ENCODE results near the gene BNIPL.

The BNIPL gene, protein sequence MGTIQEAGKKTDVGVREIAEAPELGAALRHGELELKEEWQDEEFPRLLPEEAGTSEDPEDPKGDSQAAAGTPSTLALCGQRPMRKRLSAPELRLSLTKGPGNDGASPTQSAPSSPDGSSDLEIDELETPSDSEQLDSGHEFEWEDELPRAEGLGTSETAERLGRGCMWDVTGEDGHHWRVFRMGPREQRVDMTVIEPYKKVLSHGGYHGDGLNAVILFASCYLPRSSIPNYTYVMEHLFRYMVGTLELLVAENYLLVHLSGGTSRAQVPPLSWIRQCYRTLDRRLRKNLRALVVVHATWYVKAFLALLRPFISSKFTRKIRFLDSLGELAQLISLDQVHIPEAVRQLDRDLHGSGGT

DNA sequence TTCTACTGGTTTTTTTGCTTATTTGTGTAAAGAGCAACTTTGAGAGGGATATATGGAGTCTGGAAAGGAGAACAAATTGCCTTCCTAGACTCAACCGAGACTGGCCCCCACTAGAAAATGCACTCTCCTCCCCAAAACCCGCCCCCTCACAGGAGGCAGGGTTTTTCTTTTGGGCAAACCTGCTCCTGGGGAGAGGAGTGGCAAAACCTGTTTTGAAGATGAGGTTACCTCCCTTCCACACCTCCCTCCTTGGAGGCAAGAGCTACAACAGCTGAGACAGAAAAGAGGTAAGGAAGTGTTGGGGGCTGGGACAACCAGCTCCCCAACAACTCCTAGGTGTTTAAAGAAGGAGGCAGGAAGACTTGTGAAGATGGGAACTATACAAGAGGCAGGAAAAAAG lies at the start of gene BNIPL:
Gene BNIPL, plus strand, starts transcription at position 231 of the 400 bp plus-strand sequence. Its CDS starts 140 bp downstream, at position 371.
- Histone ChIP-seq H2AFZ (ENCODE audit: low read depth, low read length, severe bottlenecking) (no peak within 1 kb of the TSS), H3K79me2 (ENCODE audit: insufficient read depth, low read length) (no peaks in the 10 kb centered on the region), H3K9ac (ENCODE audit: low read length) (no peak within 1 kb of the TSS), H3K36me3 (ENCODE audit: low read length) (no peaks in the 10 kb centered on the region), H3K9me2 (replicated peaks; ENCODE audit: insufficient read depth, low read length) (no peaks in the 10 kb centered on the region), H3K27ac (ENCODE audit: low read depth, low read length) (no peak within 1 kb of the TSS), H3K27me3 (ENCODE audit: low read length) (no peaks in the 10 kb centered on the region), H3K4me2 (ENCODE audit: low read depth, low read length, poor library complexity, severe bottlenecking) (no peak within 1 kb of the TSS), H3K4me3 (ENCODE audit: insufficient read depth, low read length, poor library complexity, severe bottlenecking) (no peak within 1 kb of the TSS), H3K9me3 (ENCODE audit: insufficient read depth, low read length) (no peaks in the 10 kb centered on the region), H4K20me1 (ENCODE audit: low read depth, low read length) (no peaks in the 10 kb centered on the region), H3F3A (ENCODE audit: insufficient read depth) (no peaks in the 10 kb centered on the region)
- TF ChIP-seq EZH2phosphoT487 (conservative IDR thresholded peaks at IDR 0.05; ENCODE audit: low read length) (no peak), CTCF (IDR thresholded peaks at IDR 0.05; ENCODE audit: insufficient read depth, low read length, poor library complexity, severe bottlenecking) (no peak)

DNA sequence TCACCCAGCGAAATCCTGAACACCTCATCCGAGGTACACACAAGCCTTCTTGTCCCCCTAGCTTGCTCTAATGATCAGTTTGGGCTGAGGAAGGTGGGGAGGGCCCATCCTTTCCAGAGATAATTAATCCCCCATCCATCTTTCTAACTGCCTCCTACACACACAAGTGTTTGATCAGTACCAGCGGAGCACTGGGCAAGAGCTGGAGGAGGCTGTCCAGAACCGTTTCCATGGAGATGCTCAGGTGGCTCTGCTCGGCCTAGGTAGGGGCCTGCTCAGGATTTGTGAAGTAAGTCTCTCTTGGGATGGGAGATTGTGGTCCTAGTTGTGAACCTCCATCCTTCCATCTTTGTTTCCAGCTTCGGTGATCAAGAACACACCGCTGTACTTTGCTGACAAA lies 48.5 kb upstream of the BNIPL start:
- Histone ChIP-seq H3K4me2 (ENCODE audit: low read depth, low read length, poor library complexity, severe bottlenecking) (no peak overlapping the region), H3K27me3 (ENCODE audit: low read length) (no peaks in the 10 kb centered on the region), H3K9me3 (ENCODE audit: insufficient read depth, low read length) (no peaks in the 10 kb centered on the region), H2AFZ (ENCODE audit: low read depth, low read length, severe bottlenecking) (no peak overlapping the region), H3K4me3 (ENCODE audit: insufficient read depth, low read length, poor library complexity, severe bottlenecking) (no peak overlapping the region), H3K27ac (ENCODE audit: low read depth, low read length) (no peak overlapping the region), H4K20me1 (ENCODE audit: low read depth, low read length) (no peaks in the 10 kb centered on the region), H3K36me3 (ENCODE audit: low read length) (no peaks in the 10 kb centered on the region), H3K79me2 (ENCODE audit: insufficient read depth, low read length) (no peaks in the 10 kb centered on the region), H3F3A (ENCODE audit: insufficient read depth) (no peaks in the 10 kb centered on the region), H3K9me2 (replicated peaks; ENCODE audit: insufficient read depth, low read length) (no peaks in the 10 kb centered on the region), H3K9ac (ENCODE audit: low read length) (no peak overlapping the region)
- TF ChIP-seq EZH2phosphoT487 (conservative IDR thresholded peaks at IDR 0.05; ENCODE audit: low read length), result no peak

- Histone ChIP-seq H3K9me2 (replicated peaks; ENCODE audit: insufficient read depth, low read length) (no peaks in the 10 kb centered on the region), H3K4me2 (ENCODE audit: low read depth, low read length, poor library complexity, severe bottlenecking) (no peak overlapping the region), H3K79me2 (ENCODE audit: insufficient read depth, low read length) (no peaks in the 10 kb centered on the region), H3F3A (ENCODE audit: insufficient read depth) (no peaks in the 10 kb centered on the region), H3K27me3 (ENCODE audit: low read length) (no peaks in the 10 kb centered on the region), H3K27ac (ENCODE audit: low read depth, low read length) (no peak overlapping the region), H3K4me3 (ENCODE audit: insufficient read depth, low read length, poor library complexity, severe bottlenecking) (no peak overlapping the region), H2AFZ (ENCODE audit: low read depth, low read length, severe bottlenecking) (no peak overlapping the region), H3K9me3 (ENCODE audit: insufficient read depth, low read length) (no peaks in the 10 kb centered on the region), H3K9ac (ENCODE audit: low read length) (no peak overlapping the region), H3K36me3 (ENCODE audit: low read length) (no peaks in the 10 kb centered on the region), H4K20me1 (ENCODE audit: low read depth, low read length) (no peaks in the 10 kb centered on the region)
- TF ChIP-seq EZH2phosphoT487 (conservative IDR thresholded peaks at IDR 0.05; ENCODE audit: low read length), result no peak
- no peak for TF ChIP-seq CTCF (IDR thresholded peaks at IDR 0.05; ENCODE audit: insufficient read depth, low read length, poor library complexity, severe bottlenecking)
These were observed 43.8 kb upstream of the BNIPL start for GRCh38 chr1:150992626-150993025.

GRCh38 chr1:150994248-150994647 lies 42.1 kb upstream of the BNIPL start:
- no peaks in the 10 kb centered on the region for H3K9me3 ChIP-seq (ENCODE audit: insufficient read depth, low read length)
- H3K4me2 ChIP-seq (ENCODE audit: low read depth, low read length, poor library complexity, severe bottlenecking), result no peak overlapping the region
- H2AFZ ChIP-seq (ENCODE audit: low read depth, low read length, severe bottlenecking), result no peak overlapping the region
- no peaks in the 10 kb centered on the region for H3K79me2 ChIP-seq (ENCODE audit: insufficient read depth, low read length)
- no peaks in the 10 kb centered on the region for H3K27me3 ChIP-seq (ENCODE audit: low read length)
- no peak overlapping the region for H3K4me3 ChIP-seq (ENCODE audit: insufficient read depth, low read length, poor library complexity, severe bottlenecking)
- no peak overlapping the region for H3K9ac ChIP-seq (ENCODE audit: low read length)
- no peak for TF ChIP-seq EZH2phosphoT487 (conservative IDR thresholded peaks at IDR 0.05; ENCODE audit: low read length)
- no peak for TF ChIP-seq CTCF (IDR thresholded peaks at IDR 0.05; ENCODE audit: insufficient read depth, low read length, poor library complexity, severe bottlenecking)
- no peaks in the 10 kb centered on the region for H3F3A ChIP-seq (ENCODE audit: insufficient read depth)
- H3K9me2 ChIP-seq (replicated peaks; ENCODE audit: insufficient read depth, low read length), result no peaks in the 10 kb centered on the region
- H3K27ac ChIP-seq (ENCODE audit: low read depth, low read length), result no peak overlapping the region
- H4K20me1 ChIP-seq (ENCODE audit: low read depth, low read length), result no peaks in the 10 kb centered on the region
- no peaks in the 10 kb centered on the region for H3K36me3 ChIP-seq (ENCODE audit: low read length)

All from SU-DHL-6 (cell line).